Gastroesophageal sphincter (tissue), 3 donors: Measurements from ENCODE around the gene TNFRSF17.

Experiments used
- CTCF ChIP-seq, 4 experiments: fragments of 200-600 bp in 2 of 4; fragments of 450-650 bp in 2 of 4; sonication (generic) in 1 of 4; IDR thresholded peaks; one replicate each; pipeline ENCODE4 v1.5.1; 2017 to 2019; ENCODE audit warnings: antibody characterized with exemption in 4 of 4, mild to moderate bottlenecking in 2 of 4, moderate library complexity in 2 of 4
- POLR2A ChIP-seq, 2 donors: fragments of 450-650 bp; IDR thresholded peaks; one replicate each; pipeline ENCODE4 v1.6.1; 2017; ENCODE audit warnings: antibody characterized with exemption in 2 of 2, mild to moderate bottlenecking in 2 of 2, moderate library complexity in 1 of 2

GRCh38 chr16:11979013-11979672 lies 14.1 kb downstream of the TNFRSF17 start:
- no peak for TF ChIP-seq POLR2A (IDR thresholded peaks at IDR 0.05)
- TF ChIP-seq CTCF (IDR thresholded peaks at IDR 0.05) = no peak
